Liver (tissue), 9 donors: ENCODE results near the gene RNU6-9. TPM values are rescaled to one million over a fixed set of nuclear protein-coding genes. Genes with fewer than 3 reads are reported as not detected.

Source experiments
- DNase-seq: peaks from one replicate; pipeline ENCODE4 v3.0.0-alpha.2; 2017; ENCODE audit warnings: low spot score
- H3K27ac ChIP-seq, 2 donors: one replicate each; pipeline ENCODE4 v1.7.0; 2013; ENCODE audit warnings: inconsistent platforms in 2 of 2, low read length in 2 of 2, control low read depth in 1 of 2, low read depth in 1 of 2, mild to moderate bottlenecking in 1 of 2
- H3K27me3 ChIP-seq, 4 donors: one replicate each; pipeline versions ENCODE4 v1.6.1 to v1.7.0; 2013; ENCODE audit warnings: low read length in 3 of 4, inconsistent platforms in 1 of 4, mild to moderate bottlenecking in 1 of 4, moderate library complexity in 1 of 4; ENCODE audit not compliant: control insufficient read depth in 4 of 4, insufficient read depth in 4 of 4
- H3K36me3 ChIP-seq, 4 donors: one replicate each; pipeline versions ENCODE4 v1.6.1 to v1.7.0; 2013; ENCODE audit warnings: low read length in 3 of 4, mild to moderate bottlenecking in 3 of 4, low read depth in 1 of 4, moderate library complexity in 1 of 4; ENCODE audit not compliant: control insufficient read depth in 4 of 4, insufficient read depth in 3 of 4
- H3K4me1 ChIP-seq, 4 donors: one replicate each; pipeline versions ENCODE4 v1.6.1 to v1.7.0; 2013; ENCODE audit warnings: low read length in 3 of 4, mild to moderate bottlenecking in 3 of 4, moderate library complexity in 1 of 4; ENCODE audit not compliant: control insufficient read depth in 4 of 4, insufficient read depth in 4 of 4
- H3K4me3 ChIP-seq, 3 donors: one replicate each; pipeline versions ENCODE4 v1.6.1 to v1.7.0; 2013; ENCODE audit warnings: low read length in 3 of 3, control low read depth in 1 of 3, low read depth in 1 of 3, mild to moderate bottlenecking in 1 of 3
- H3K9ac ChIP-seq, 2 donors: one replicate each; pipeline ENCODE4 v1.7.0; 2013; ENCODE audit warnings: low read length in 2 of 2, mild to moderate bottlenecking in 2 of 2, moderate library complexity in 2 of 2, control low read depth in 1 of 2, low read depth in 1 of 2
- H3K9me3 ChIP-seq, 4 donors: one replicate each; pipeline versions ENCODE4 v1.6.1 to v1.7.0; 2013; ENCODE audit warnings: low read length in 3 of 4; ENCODE audit not compliant: control insufficient read depth in 4 of 4
- EGR1 ChIP-seq, 2 donors: IDR thresholded peaks; 2 replicates each; pipeline ENCODE4 v1.6.1; 2016 to 2018; ENCODE audit warnings: antibody characterized with exemption in 2 of 2, low read depth in 2 of 2
- FOXA1 ChIP-seq: IDR thresholded peaks from 2 replicates; pipeline ENCODE4 v1.6.1; 2016; ENCODE audit warnings: antibody characterized with exemption
- FOXA2 ChIP-seq: IDR thresholded peaks from 2 replicates; pipeline ENCODE4 v1.6.1; 2016; ENCODE audit warnings: antibody characterized with exemption
- GABPA ChIP-seq, 2 donors: IDR thresholded peaks in 1 of 2; conservative IDR thresholded peaks in 1 of 2; 2 replicates each; pipeline ENCODE4 v1.6.1; 2016; ENCODE audit warnings: antibody characterized with exemption in 2 of 2, mild to moderate bottlenecking in 1 of 2, moderate library complexity in 1 of 2
- HNF4A ChIP-seq, 2 donors: conservative IDR thresholded peaks; 2 replicates each; pipeline ENCODE4 v1.6.1; 2016; ENCODE audit warnings: antibody characterized with exemption in 2 of 2, mild to moderate bottlenecking in 2 of 2
- HNF4G ChIP-seq: IDR thresholded peaks from 2 replicates; pipeline ENCODE4 v1.6.1; 2016; ENCODE audit warnings: antibody characterized with exemption
- RAD21 ChIP-seq, 2 donors: IDR thresholded peaks; 2 replicates each; pipeline ENCODE4 v1.6.1; 2016; ENCODE audit warnings: antibody characterized with exemption in 2 of 2, mild to moderate bottlenecking in 2 of 2
- REST ChIP-seq: IDR thresholded peaks from 2 replicates; pipeline ENCODE4 v1.6.1; 2016; ENCODE audit warnings: antibody characterized with exemption, mild to moderate bottlenecking
- SP1 ChIP-seq: IDR thresholded peaks from 2 replicates; pipeline ENCODE4 v1.6.1; 2018; ENCODE audit warnings: antibody characterized with exemption, mild to moderate bottlenecking
- TAF1 ChIP-seq: conservative IDR thresholded peaks from 2 replicates; pipeline ENCODE4 v1.6.1; 2016; ENCODE audit warnings: antibody characterized with exemption, mild to moderate bottlenecking
- YY1 ChIP-seq: IDR thresholded peaks from 2 replicates; pipeline ENCODE4 v1.6.1; 2016; ENCODE audit warnings: antibody characterized with exemption, mild to moderate bottlenecking
- ZBTB33 ChIP-seq: IDR thresholded peaks from 2 replicates; pipeline ENCODE4 v1.6.1; 2016; ENCODE audit warnings: antibody characterized with exemption
- WGBS: extraction: QIAGEN DNeasy Blood & Tissue Kit; methylation state at CpG from one replicate; pipeline ENCODE4 v1.1.7; 2013; 5-methylcytosine and 5-hydroxymethylcytosine counted together
- polyA plus RNA-seq, 2 donors: library from polyadenylated mRNA; stranded (reverse) in 1 of 2; unstranded in 1 of 2; fragments of 200-250 nt in 1 of 2; fragments of >200 nt in 1 of 2; fragmentation: Nextera tagmentation in 1 of 2; extraction: Ambion mirVana in 1 of 2; gene quantifications; one replicate each; pipeline versions ENCODE4 v1.2.1 to v1.2.3, GENCODE V29; 2013 to 2015
- total RNA-seq, 2 donors: library from RNA; depleted of rRNA; stranded (reverse); fragments of >200 nt; gene quantifications; one replicate each; pipeline ENCODE4 v1.2.3, GENCODE V29; 2014
- donor health status: healthy.
- donor health status: healthy.
- donor health status: healthy.
- donor health status: healthy.
- donor health status: healthy.

Gene RNU6-9
- total and polyA plus RNA-seq, 4 donors = not detected

GRCh38 chr19:869245-870177, 23.8 kb upstream of the RNU6-9 start:
- peak overlapping the region in 1 of 2 donors; percentile 35 for H3K27ac ChIP-seq
- TF ChIP-seq REST = no peak
- TF ChIP-seq ZBTB33 = no peak
- TF ChIP-seq RAD21 (IDR thresholded peaks at IDR 0.05) = no peak
- no peak for TF ChIP-seq FOXA1
- TF ChIP-seq YY1 = no peak
- no peak for TF ChIP-seq HNF4A (conservative IDR thresholded peaks at IDR 0.05)
- no peak for TF ChIP-seq TAF1
- TF ChIP-seq GABPA (IDR thresholded peaks at IDR 0.05 in 1 of 2, conservative IDR thresholded peaks at IDR 0.05 in 1 of 2) = no peak
- no peak for TF ChIP-seq HNF4G
- TF ChIP-seq FOXA2 = no peak
- no peak for TF ChIP-seq EGR1 (IDR thresholded peaks at IDR 0.05; ENCODE audit: low read depth in 2 of 2)
- peaks cover 3 to 40% (median 11%) of the 10 kb centered on the region in 4 donors for H3K36me3 ChIP-seq
- no peaks in the 10 kb centered on the region for H3K4me1 ChIP-seq
- no peaks in the 10 kb centered on the region for H3K9me3 ChIP-seq
- H3K4me3 ChIP-seq = no peak overlapping the region
- no peak for DNase-seq
- H3K9ac ChIP-seq = no peak overlapping the region
- WGBS = 86% methylated on average over 29 of the region's 29 CpGs
- no peaks in the 10 kb centered on the region for H3K27me3 ChIP-seq

GRCh38 chr19:870314-870713, 23.0 kb upstream of the RNU6-9 start:
- no peaks in the 10 kb centered on the region for H3K9me3 ChIP-seq
- no peaks in the 10 kb centered on the region for H3K27me3 ChIP-seq
- no peak for DNase-seq
- no peak overlapping the region for H3K4me3 ChIP-seq
- no peaks in the 10 kb centered on the region for H3K4me1 ChIP-seq
- WGBS = 94% methylated on average over 8 of the region's 8 CpGs
- H3K27ac ChIP-seq = no peak overlapping the region
- H3K9ac ChIP-seq = no peak overlapping the region
- peaks cover 4 to 42% (median 11%) of the 10 kb centered on the region in 4 donors for H3K36me3 ChIP-seq
- no peak for TF ChIP-seq SP1
- no peak for TF ChIP-seq HNF4A (conservative IDR thresholded peaks at IDR 0.05)
